Lower leg skin (tissue), 3 donors: Measurements from ENCODE around the gene ACYP2.

ENCODE experiments used
- POLR2A ChIP-seq, 2 donors: fragments of 450-650 bp; IDR thresholded peaks; one replicate each; pipeline ENCODE4 v1.6.1; 2016 to 2017; ENCODE audit warnings: antibody characterized with exemption in 2 of 2, mild to moderate bottlenecking in 1 of 2, moderate library complexity in 1 of 2
- TF ChIP-seq, protein P1 (sequence below), 3 donors: fragments of 450-650 bp; IDR thresholded peaks; one replicate each; pipeline ENCODE4 v1.5.1; 2016; ENCODE audit warnings: antibody characterized with exemption in 3 of 3, mild to moderate bottlenecking in 3 of 3, moderate library complexity in 2 of 3

DNA sequence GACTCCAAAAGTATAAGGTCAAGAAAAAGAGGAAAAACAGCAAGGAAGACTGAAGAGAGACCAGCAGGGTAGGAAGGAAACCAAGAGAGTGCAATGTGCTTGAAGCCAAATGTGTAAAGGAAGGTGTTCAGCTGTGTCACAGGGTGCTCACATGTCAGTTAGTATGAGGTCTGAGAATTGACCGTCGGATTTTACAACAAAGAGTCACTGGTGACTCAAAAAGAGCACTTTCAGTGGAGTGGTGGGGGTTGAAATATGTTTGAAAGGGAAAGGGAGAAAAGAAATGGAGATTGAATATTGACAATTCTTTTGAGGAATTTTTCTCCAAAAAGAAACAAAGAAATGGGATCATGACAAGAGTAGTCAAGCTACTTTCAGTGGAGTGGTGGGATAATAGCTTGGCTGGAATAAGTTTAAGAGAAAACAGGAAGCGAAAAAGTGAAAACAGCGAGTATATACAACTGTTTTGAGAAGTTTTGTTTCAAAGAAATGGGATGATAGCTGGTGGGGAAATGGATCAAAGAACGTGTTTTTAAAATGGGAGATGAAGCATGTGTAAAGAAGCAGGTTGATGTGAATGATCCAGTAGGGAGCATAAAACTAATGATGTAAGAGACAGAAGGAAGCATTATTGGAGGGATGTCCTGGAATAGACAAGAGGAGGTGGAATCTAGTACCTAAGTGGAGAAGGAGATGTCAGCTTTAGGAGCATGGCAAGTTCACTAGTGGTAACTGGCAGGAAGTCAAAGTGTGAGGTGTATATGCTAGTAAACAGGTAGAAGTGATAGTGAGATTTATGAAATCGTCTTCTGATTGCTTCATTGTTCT is 144.2 kb downstream of the ACYP2 start:
- TF ChIP-seq, protein P1, sequence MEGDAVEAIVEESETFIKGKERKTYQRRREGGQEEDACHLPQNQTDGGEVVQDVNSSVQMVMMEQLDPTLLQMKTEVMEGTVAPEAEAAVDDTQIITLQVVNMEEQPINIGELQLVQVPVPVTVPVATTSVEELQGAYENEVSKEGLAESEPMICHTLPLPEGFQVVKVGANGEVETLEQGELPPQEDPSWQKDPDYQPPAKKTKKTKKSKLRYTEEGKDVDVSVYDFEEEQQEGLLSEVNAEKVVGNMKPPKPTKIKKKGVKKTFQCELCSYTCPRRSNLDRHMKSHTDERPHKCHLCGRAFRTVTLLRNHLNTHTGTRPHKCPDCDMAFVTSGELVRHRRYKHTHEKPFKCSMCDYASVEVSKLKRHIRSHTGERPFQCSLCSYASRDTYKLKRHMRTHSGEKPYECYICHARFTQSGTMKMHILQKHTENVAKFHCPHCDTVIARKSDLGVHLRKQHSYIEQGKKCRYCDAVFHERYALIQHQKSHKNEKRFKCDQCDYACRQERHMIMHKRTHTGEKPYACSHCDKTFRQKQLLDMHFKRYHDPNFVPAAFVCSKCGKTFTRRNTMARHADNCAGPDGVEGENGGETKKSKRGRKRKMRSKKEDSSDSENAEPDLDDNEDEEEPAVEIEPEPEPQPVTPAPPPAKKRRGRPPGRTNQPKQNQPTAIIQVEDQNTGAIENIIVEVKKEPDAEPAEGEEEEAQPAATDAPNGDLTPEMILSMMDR (IDR thresholded peaks at IDR 0.05): no peak
- TF ChIP-seq POLR2A (IDR thresholded peaks at IDR 0.05): no peak
